ENCODE data around the gene TAMM41. TPM values are rescaled to one million over a fixed set of nuclear protein-coding genes. Genes with fewer than 3 reads are reported as not detected.
A peak's percentile ranks its signal among the peaks of the same experiment; 100 is the strongest.

The TAMM41 gene
- total RNA-seq, 1 donor from 2014 or later: 27.5 TPM

- H3K4me3 ChIP-seq: no peak overlapping the region
- H3K27ac ChIP-seq: no peak overlapping the region
- H3K4me1 ChIP-seq: no peaks in the 10 kb centered on the region
- TF ChIP-seq, protein P1, sequence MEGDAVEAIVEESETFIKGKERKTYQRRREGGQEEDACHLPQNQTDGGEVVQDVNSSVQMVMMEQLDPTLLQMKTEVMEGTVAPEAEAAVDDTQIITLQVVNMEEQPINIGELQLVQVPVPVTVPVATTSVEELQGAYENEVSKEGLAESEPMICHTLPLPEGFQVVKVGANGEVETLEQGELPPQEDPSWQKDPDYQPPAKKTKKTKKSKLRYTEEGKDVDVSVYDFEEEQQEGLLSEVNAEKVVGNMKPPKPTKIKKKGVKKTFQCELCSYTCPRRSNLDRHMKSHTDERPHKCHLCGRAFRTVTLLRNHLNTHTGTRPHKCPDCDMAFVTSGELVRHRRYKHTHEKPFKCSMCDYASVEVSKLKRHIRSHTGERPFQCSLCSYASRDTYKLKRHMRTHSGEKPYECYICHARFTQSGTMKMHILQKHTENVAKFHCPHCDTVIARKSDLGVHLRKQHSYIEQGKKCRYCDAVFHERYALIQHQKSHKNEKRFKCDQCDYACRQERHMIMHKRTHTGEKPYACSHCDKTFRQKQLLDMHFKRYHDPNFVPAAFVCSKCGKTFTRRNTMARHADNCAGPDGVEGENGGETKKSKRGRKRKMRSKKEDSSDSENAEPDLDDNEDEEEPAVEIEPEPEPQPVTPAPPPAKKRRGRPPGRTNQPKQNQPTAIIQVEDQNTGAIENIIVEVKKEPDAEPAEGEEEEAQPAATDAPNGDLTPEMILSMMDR (IDR thresholded peaks at IDR 0.05): no peak
- TF ChIP-seq POLR2A (IDR thresholded peaks at IDR 0.05): no peak
- TF ChIP-seq POLR2AphosphoS5 (IDR thresholded peaks at IDR 0.05; ENCODE audit: insufficient read depth in 1 of 2, low read depth in 1 of 2): no peak
- no peak for DNase-seq (ENCODE audit: extremely low spot score in 2 of 2)
- peaks cover 0 to 43% of the 10 kb centered on the region in 2 donors for H3K36me3 ChIP-seq
- intact Hi-C loops (cut with DNase I): no loop called here
- H3K27me3 ChIP-seq: no peaks in the 10 kb centered on the region
- H3K9me3 ChIP-seq: no peaks in the 10 kb centered on the region
Observed at GRCh38 chr3:11814663-11815062, 32.0 kb downstream of the TAMM41 start.

DNA sequence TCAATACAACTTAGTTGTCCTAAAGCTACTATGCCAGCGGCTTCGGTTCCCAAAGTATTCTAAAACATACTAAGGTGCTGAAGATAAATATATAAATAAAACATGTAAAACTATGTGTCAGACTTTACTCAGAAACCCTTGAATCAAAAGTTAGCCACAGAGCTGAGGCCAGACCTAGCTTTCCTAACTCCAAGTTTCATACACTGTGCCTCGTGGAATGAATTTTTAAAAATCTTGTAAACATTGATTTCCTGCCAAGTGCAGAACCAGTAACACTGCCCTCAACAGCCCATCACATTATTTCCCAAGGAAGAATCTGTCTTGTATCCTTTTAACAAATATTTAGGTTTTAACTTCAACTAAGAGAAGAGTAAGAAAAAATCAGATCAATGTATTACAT, 36.4 kb downstream of the TAMM41 start:
- intact Hi-C loops (cut with DNase I): no loop called here
- no peaks in the 10 kb centered on the region for H3K27me3 ChIP-seq
- no peak for TF ChIP-seq POLR2AphosphoS5 (IDR thresholded peaks at IDR 0.05; ENCODE audit: insufficient read depth in 1 of 2, low read depth in 1 of 2)
- TF ChIP-seq, protein P1 (IDR thresholded peaks at IDR 0.05): no peak
- no peak for TF ChIP-seq POLR2A (IDR thresholded peaks at IDR 0.05)
- no peaks in the 10 kb centered on the region for H3K9me3 ChIP-seq
- peaks cover 21% of the 10 kb centered on the region for H3K4me1 ChIP-seq
- H3K4me3 ChIP-seq: no peak overlapping the region
- peaks cover 0 to 25% of the 10 kb centered on the region in 2 donors for H3K36me3 ChIP-seq
- DNase-seq (ENCODE audit: extremely low spot score in 2 of 2): no peak
- H3K27ac ChIP-seq: no peak overlapping the region

- Histone ChIP-seq H3K9me3 (no peaks in the 10 kb centered on the region), H3K4me1 (peaks cover 21% of the 10 kb centered on the region), H3K4me3 (peak overlapping the region in 1 of 2 donors; percentile 1), H3K27me3 (no peaks in the 10 kb centered on the region), H3K36me3 (peaks cover 0 to 16% of the 10 kb centered on the region in 2 donors), H3K27ac (peak overlapping the region; percentile 62)
- intact Hi-C loops (cut with DNase I): loop anchor here (10.0 kb wide), 2 partner anchors 153 to 433 kb away; no protein-coding TSS in a partner anchor
- TF ChIP-seq, protein P1 (IDR thresholded peaks at IDR 0.05): no peak
- no peak for TF ChIP-seq POLR2AphosphoS5 (IDR thresholded peaks at IDR 0.05; ENCODE audit: insufficient read depth in 1 of 2, low read depth in 1 of 2)
- no peak for TF ChIP-seq POLR2A (IDR thresholded peaks at IDR 0.05)
- DNase-seq (ENCODE audit: extremely low spot score in 2 of 2): no peak
Observed at GRCh38 chr3:11808231-11808630, 38.5 kb downstream of the TAMM41 start.

GRCh38 chr3:11807686-11808085, 39.0 kb downstream of the TAMM41 start:
- H3K36me3 ChIP-seq: peaks cover 0 to 22% of the 10 kb centered on the region in 2 donors
- H3K4me1 ChIP-seq: peaks cover 21% of the 10 kb centered on the region
- TF ChIP-seq POLR2A (IDR thresholded peaks at IDR 0.05): no peak
- TF ChIP-seq POLR2AphosphoS5 (IDR thresholded peaks at IDR 0.05; ENCODE audit: insufficient read depth in 1 of 2, low read depth in 1 of 2): no peak
- TF ChIP-seq, protein P1 (IDR thresholded peaks at IDR 0.05): no peak
- DNase-seq (ENCODE audit: extremely low spot score in 2 of 2): no peak
- intact Hi-C loops (cut with DNase I): loop anchor here (10.0 kb wide), 2 partner anchors 153 to 433 kb away; no protein-coding TSS in a partner anchor
- no peaks in the 10 kb centered on the region for H3K9me3 ChIP-seq
- peak overlapping the region in 1 of 2 donors; percentile 1 for H3K4me3 ChIP-seq
- peak overlapping the region; percentile 62 for H3K27ac ChIP-seq
- no peaks in the 10 kb centered on the region for H3K27me3 ChIP-seq

- H3K36me3 ChIP-seq: peaks cover 0 to 26% of the 10 kb centered on the region in 2 donors
- peaks cover 21% of the 10 kb centered on the region for H3K4me1 ChIP-seq
- intact Hi-C loops (cut with DNase I): loop anchor here (10.0 kb wide), 2 partner anchors 151 to 431 kb away; no protein-coding TSS in a partner anchor
- H3K27ac ChIP-seq: no peak overlapping the region
- DNase-seq (ENCODE audit: extremely low spot score in 2 of 2): no peak
- H3K9me3 ChIP-seq: no peaks in the 10 kb centered on the region
- no peaks in the 10 kb centered on the region for H3K27me3 ChIP-seq
- no peak for TF ChIP-seq POLR2AphosphoS5 (IDR thresholded peaks at IDR 0.05; ENCODE audit: insufficient read depth in 1 of 2, low read depth in 1 of 2)
- no peak for TF ChIP-seq POLR2A (IDR thresholded peaks at IDR 0.05)
- TF ChIP-seq, protein P1 (IDR thresholded peaks at IDR 0.05): no peak
- H3K4me3 ChIP-seq: no peak overlapping the region
Observed at GRCh38 chr3:11805716-11806115, 41.0 kb downstream of the TAMM41 start.
